ENCODE data around the gene UPF1.
A peak's percentile ranks its signal among the peaks of the same experiment; 100 is the strongest.

Gene UPF1

GRCh38 chr19:18831524-18832305 lies at the start of gene UPF1:
UPF1 (plus strand) TSS chr19:18831959; CDS start chr19:18832210, 251 bp downstream.
- peak; percentile 80 for DNase-seq (ENCODE audit: low read depth)

GRCh38 chr19:18782559-18783225 lies 49.1 kb upstream of the UPF1 start:
- DNase-seq (ENCODE audit: low read depth), result no peak

GRCh38 chr19:18783958-18784785 lies 47.6 kb upstream of the UPF1 start:
- DNase-seq (ENCODE audit: low read depth), result no peak

GRCh38 chr19:18784786-18785120 lies 47.0 kb upstream of the UPF1 start:
- DNase-seq (ENCODE audit: low read depth), result no peak

GRCh38 chr19:18785179-18786124 lies 46.3 kb upstream of the UPF1 start:
- peak; percentile 38 for DNase-seq (ENCODE audit: low read depth)

GRCh38 chr19:18788529-18789421 lies 43.0 kb upstream of the UPF1 start:
- no peak for DNase-seq (ENCODE audit: low read depth)

GRCh38 chr19:18789422-18789869 lies 42.3 kb upstream of the UPF1 start:
- no peak for DNase-seq (ENCODE audit: low read depth)

- no peak for DNase-seq (ENCODE audit: low read depth)
These were observed 41.7 kb upstream of the UPF1 start for GRCh38 chr19:18789883-18790565.

GRCh38 chr19:18790566-18791314 lies 41.0 kb upstream of the UPF1 start, which contains the start of gene COMP:
COMP (minus strand) TSS chr19:18791305; CDS start chr19:18791269, 36 bp downstream.
- DNase-seq (ENCODE audit: low read depth), result no peak

GRCh38 chr19:18791315-18791678 lies 40.5 kb upstream of the UPF1 start:
- no peak for DNase-seq (ENCODE audit: low read depth)

- no peak for DNase-seq (ENCODE audit: low read depth)
These were observed 39.1 kb upstream of the UPF1 start for GRCh38 chr19:18792661-18793060.

- DNase-seq (ENCODE audit: low read depth), result no peak
These were observed 38.4 kb upstream of the UPF1 start for GRCh38 chr19:18793144-18794028.

- no peak for DNase-seq (ENCODE audit: low read depth)
These were observed 37.8 kb upstream of the UPF1 start for GRCh38 chr19:18794029-18794313.

- DNase-seq (ENCODE audit: low read depth), result no peak
These were observed 37.1 kb upstream of the UPF1 start for GRCh38 chr19:18794692-18795091.

- no peak for DNase-seq (ENCODE audit: low read depth)
These were observed 36.2 kb upstream of the UPF1 start for GRCh38 chr19:18795540-18795939.

GRCh38 chr19:18796239-18796638 lies 35.5 kb upstream of the UPF1 start:
- DNase-seq (ENCODE audit: low read depth), result no peak

GRCh38 chr19:18798384-18799352 lies 33.1 kb upstream of the UPF1 start:
- no peak for DNase-seq (ENCODE audit: low read depth)
